ENCODE measurements around the gene CROCC2. TPM values are rescaled to one million over a fixed set of nuclear protein-coding genes. Genes with fewer than 3 reads are reported as not detected.

CROCC2 gene
- total RNA-seq, 1 donor from 2014 or later: not detected

DNA sequence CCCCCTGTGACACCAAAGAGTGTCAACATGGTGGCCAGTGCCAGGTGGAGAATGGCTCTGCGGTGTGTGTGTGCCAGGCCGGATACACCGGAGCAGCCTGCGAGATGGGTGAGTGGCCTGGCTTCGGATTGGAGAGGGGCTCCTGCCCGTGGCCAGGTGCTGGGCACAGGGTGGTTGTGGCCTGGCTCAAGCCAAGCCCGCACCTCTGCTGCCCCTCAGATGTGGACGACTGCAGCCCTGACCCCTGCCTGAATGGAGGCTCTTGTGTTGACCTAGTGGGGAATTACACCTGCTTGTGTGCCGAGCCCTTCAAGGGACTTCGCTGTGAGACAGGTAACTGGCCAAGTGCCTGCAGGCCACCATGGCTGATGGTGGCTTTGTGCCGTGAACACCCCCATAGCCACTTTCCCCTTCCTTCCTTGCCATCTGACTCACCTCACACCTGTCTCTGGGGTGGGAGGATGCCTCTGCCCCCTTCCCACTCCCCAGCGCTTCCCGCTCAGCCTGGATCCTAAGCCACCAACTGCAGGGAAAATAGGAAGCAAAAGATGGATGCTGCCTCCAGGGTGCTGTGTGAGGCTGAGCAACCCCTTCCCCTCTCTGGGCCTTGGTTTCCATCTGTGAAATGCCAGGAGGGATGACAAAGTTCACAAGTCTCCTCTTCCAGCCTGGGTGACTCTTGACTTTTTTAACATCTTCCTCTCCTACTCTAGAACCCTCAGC lies 134.1 kb downstream of the CROCC2 start:
- Histone ChIP-seq H3K9me3 (replicated peaks) (peaks cover 11% of the 10 kb centered on the region), H3K4me3 (no peak overlapping the region), H3K36me3 (peaks cover 42% of the 10 kb centered on the region), H3K27me3 (ENCODE audit: low read depth) (no peaks in the 10 kb centered on the region), H3K4me1 (peaks cover 11% of the 10 kb centered on the region), H3K27ac (replicated peaks) (no peak overlapping the region)
- no peak for DNase-seq
- intact Hi-C loops (cut with micrococcal nuclease): no loop called here
- TF ChIP-seq, protein P1, sequence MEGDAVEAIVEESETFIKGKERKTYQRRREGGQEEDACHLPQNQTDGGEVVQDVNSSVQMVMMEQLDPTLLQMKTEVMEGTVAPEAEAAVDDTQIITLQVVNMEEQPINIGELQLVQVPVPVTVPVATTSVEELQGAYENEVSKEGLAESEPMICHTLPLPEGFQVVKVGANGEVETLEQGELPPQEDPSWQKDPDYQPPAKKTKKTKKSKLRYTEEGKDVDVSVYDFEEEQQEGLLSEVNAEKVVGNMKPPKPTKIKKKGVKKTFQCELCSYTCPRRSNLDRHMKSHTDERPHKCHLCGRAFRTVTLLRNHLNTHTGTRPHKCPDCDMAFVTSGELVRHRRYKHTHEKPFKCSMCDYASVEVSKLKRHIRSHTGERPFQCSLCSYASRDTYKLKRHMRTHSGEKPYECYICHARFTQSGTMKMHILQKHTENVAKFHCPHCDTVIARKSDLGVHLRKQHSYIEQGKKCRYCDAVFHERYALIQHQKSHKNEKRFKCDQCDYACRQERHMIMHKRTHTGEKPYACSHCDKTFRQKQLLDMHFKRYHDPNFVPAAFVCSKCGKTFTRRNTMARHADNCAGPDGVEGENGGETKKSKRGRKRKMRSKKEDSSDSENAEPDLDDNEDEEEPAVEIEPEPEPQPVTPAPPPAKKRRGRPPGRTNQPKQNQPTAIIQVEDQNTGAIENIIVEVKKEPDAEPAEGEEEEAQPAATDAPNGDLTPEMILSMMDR (IDR thresholded peaks at IDR 0.05; ENCODE audit: borderline replicate concordance): no peak

DNA sequence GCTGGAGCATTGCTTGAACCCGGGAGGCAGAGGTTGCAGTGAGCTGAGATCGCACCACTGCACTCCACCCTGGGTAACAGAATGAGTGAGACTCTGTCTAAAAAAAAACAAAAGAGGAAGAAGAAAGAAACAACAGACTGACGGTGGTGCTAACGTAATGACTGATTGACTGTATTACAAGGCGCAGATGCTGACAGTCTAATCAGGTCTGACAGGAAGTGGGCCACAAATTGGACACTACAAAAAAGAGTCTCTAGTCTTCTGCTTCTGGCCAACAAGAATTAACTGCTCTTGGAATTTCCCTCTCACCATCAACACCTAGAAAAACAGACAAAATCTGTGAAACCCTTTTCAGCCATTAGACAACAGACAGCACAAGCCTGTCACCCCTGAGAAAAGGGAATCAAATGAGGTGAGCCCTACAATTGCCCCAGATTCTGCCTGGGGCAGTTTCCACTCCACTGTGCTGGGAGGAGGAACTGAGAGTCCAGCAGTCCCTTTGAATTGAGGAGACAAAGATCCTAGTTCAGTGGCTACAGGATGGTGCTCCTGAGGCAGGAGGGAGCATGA lies 135.5 kb downstream of the CROCC2 start:
- H3K27ac ChIP-seq (replicated peaks): no peak overlapping the region
- intact Hi-C loops (cut with micrococcal nuclease): no loop called here
- peaks cover 16% of the 10 kb centered on the region for H3K9me3 ChIP-seq (replicated peaks)
- TF ChIP-seq, protein P1 (IDR thresholded peaks at IDR 0.05; ENCODE audit: borderline replicate concordance): no peak
- DNase-seq: no peak
- no peaks in the 10 kb centered on the region for H3K27me3 ChIP-seq (ENCODE audit: low read depth)
- peaks cover 48% of the 10 kb centered on the region for H3K36me3 ChIP-seq
- H3K4me1 ChIP-seq: peaks cover 3% of the 10 kb centered on the region
- no peak overlapping the region for H3K4me3 ChIP-seq

Other genes with a start within 250 kb of the CROCC2 start
- gene AQP12B, start 223.5 kb upstream of the CROCC2 start, total RNA-seq: not detected
- gene AQP12A, start 214.5 kb upstream of the CROCC2 start, total RNA-seq: not detected
- gene KIF1A, start 86.1 kb upstream of the CROCC2 start, total RNA-seq: 2.0 TPM
- not detected for gene AGXT, start 37.5 kb upstream of the CROCC2 start, total RNA-seq
- not detected for gene MAB21L4, start 10.2 kb upstream of the CROCC2 start, total RNA-seq
- 6.1 TPM for gene SNED1, start 92.3 kb downstream of the CROCC2 start, total RNA-seq
- gene MTERF4, start 196.0 kb downstream of the CROCC2 start, total RNA-seq: 19.5 TPM
- gene PASK, start 243.1 kb downstream of the CROCC2 start, total RNA-seq: 3.4 TPM
- gene PPP1R7, start 244.1 kb downstream of the CROCC2 start, total RNA-seq: 61.5 TPM